Measurements from ENCODE around the gene TNFAIP8.

GRCh38 chr5:119318256-119318894 lies 37.4 kb upstream of the TNFAIP8 start:
- no peak for TF ChIP-seq CTCF (IDR thresholded peaks at IDR 0.05; ENCODE audit: low read depth, low read length, poor library complexity, severe bottlenecking)
- TF ChIP-seq EZH2phosphoT487 (IDR thresholded peaks at IDR 0.05; ENCODE audit: borderline replicate concordance, low read length): no peak

Measured in DOHH2 (cell line).